ENCODE data around the gene DDX27. TPM values are rescaled to one million over a fixed set of nuclear protein-coding genes. Genes with fewer than 3 reads are reported as not detected.

Gene DDX27
- total RNA-seq, 4 donors from 2014 or later, result 22.3 to 32.5 (median 29.8) TPM

GRCh38 chr20:49285233-49285668, 66.0 kb downstream of the DDX27 start:
- Histone ChIP-seq H3K36me3 (peaks cover 21 to 100% of the 10 kb centered on the region in 2 donors), H3K27me3 (no peaks in the 10 kb centered on the region), H3K4me1 (peaks cover 0 to 48% (median 10%) of the 10 kb centered on the region in 3 donors), H3K4me3 (no peak overlapping the region), H3K9me3 (peaks cover 0 to 56% (median 0%) of the 10 kb centered on the region in 3 donors), H3K27ac (no peak overlapping the region)
- no peak for ATAC-seq
- WGBS, 2 donors (ENCODE audit: low coverage in 1 of 2), result 57 to 100% methylated on average over 1 of the region's 1 CpG
- no peak for TF ChIP-seq POLR2AphosphoS5 (IDR thresholded peaks at IDR 0.05)
- TF ChIP-seq EP300 (IDR thresholded peaks at IDR 0.05), result no peak
- TF ChIP-seq POLR2A (IDR thresholded peaks at IDR 0.05), result no peak
- TF ChIP-seq, protein P1, sequence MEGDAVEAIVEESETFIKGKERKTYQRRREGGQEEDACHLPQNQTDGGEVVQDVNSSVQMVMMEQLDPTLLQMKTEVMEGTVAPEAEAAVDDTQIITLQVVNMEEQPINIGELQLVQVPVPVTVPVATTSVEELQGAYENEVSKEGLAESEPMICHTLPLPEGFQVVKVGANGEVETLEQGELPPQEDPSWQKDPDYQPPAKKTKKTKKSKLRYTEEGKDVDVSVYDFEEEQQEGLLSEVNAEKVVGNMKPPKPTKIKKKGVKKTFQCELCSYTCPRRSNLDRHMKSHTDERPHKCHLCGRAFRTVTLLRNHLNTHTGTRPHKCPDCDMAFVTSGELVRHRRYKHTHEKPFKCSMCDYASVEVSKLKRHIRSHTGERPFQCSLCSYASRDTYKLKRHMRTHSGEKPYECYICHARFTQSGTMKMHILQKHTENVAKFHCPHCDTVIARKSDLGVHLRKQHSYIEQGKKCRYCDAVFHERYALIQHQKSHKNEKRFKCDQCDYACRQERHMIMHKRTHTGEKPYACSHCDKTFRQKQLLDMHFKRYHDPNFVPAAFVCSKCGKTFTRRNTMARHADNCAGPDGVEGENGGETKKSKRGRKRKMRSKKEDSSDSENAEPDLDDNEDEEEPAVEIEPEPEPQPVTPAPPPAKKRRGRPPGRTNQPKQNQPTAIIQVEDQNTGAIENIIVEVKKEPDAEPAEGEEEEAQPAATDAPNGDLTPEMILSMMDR (IDR thresholded peaks at IDR 0.05), result no peak

DNA sequence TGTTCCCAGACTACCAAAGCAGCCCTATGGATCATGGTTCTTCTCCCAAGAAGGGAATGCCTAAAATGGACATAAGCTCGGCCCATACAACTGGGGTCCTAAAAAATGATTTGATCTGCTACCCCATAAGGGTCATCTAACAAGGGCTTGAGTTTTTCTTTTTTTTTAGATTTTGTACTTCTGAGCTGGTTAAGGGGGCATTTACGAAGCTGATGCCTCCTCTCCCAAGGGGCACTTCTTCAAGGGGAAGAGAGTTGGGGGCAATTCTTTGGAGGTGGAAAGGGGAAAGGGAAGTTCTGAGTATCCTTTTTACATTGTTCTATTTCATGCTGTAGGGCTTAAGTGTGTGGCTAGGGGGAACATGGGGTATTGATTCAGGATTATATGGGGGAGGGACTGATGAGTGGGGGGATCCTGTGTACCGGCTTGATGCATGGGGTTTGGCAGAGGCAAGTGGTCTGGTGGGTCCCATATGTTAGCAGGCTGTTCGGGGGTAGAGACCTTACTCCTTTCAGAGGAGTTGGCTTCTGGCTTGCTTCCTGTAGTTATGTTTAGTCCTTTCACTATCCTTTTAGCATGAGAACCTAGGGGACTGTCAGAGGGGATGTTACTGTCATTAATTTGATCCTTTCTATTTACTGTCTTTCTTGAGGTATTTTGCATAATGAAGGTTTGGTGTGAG, 66.7 kb downstream of the DDX27 start:
- no peaks in the 10 kb centered on the region for H3K27me3 ChIP-seq
- peaks cover 0 to 52% (median 0%) of the 10 kb centered on the region in 3 donors for H3K9me3 ChIP-seq
- TF ChIP-seq POLR2A (IDR thresholded peaks at IDR 0.05), result no peak
- no peak for TF ChIP-seq POLR2AphosphoS5 (IDR thresholded peaks at IDR 0.05)
- no peak for TF ChIP-seq EP300 (IDR thresholded peaks at IDR 0.05)
- TF ChIP-seq, protein P1 (IDR thresholded peaks at IDR 0.05), result no peak
- 86 to 100% methylated on average over 1 to 2 of the region's 4 CpGs for WGBS, 2 donors (ENCODE audit: low coverage in 1 of 2)
- H3K27ac ChIP-seq, result no peak overlapping the region
- H3K4me1 ChIP-seq, result peaks cover 0 to 41% (median 6%) of the 10 kb centered on the region in 3 donors
- peaks cover 17 to 100% of the 10 kb centered on the region in 2 donors for H3K36me3 ChIP-seq
- no peak overlapping the region for H3K4me3 ChIP-seq
- no peak for ATAC-seq

DNA sequence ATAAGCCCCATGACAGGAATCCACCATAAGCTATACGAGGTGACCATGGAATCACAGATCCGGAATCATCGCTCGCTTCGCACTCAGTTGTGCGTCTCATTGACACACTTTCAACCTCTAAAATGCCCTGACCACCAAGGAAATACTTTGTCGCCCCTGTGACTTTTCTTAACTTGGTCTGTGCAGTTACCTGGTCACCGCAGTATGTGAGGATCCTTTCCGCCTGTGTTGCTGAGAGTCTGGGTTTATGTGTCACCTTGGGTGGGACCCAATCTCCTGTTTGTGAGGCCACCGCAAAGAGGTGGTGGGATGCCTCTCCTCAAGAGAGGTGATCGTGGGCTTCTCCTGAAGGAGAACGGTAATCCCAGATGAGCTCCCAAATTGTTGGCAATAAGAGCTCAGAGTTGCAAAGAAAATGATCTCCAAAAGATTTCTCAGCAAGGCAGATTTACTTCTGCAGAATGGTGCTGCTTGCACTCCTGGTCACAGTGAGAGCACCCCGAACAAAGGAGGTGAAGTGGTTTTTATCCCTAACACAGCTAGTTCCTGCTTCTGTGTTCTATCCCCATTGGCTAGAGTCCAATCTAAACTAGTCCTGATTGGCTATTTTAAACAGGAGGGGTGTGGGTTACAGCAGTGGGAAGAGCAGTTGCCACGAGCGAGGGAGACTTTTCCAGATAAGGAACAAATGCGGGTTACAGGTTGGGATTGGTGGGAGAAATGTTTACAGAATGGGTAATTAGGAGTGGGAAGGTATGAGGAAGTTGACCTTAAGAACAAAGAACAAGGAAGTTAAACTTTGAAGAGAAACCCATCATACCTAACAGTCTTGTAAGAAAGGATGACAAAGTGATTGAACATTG, 67.7 kb downstream of the DDX27 start:
- WGBS, 2 donors (ENCODE audit: low coverage in 1 of 2), result 88 to 93% methylated on average over 4 to 8 of the region's 16 CpGs
- TF ChIP-seq EP300 (IDR thresholded peaks at IDR 0.05), result no peak
- TF ChIP-seq POLR2AphosphoS5 (IDR thresholded peaks at IDR 0.05), result no peak
- TF ChIP-seq, protein P1 (IDR thresholded peaks at IDR 0.05), result no peak
- TF ChIP-seq POLR2A (IDR thresholded peaks at IDR 0.05), result no peak
- Histone ChIP-seq H3K27ac (no peak overlapping the region), H3K9me3 (peaks cover 0 to 46% (median 0%) of the 10 kb centered on the region in 3 donors), H3K4me1 (peaks cover 0 to 31% (median 4%) of the 10 kb centered on the region in 3 donors), H3K4me3 (no peak overlapping the region), H3K27me3 (no peaks in the 10 kb centered on the region), H3K36me3 (peaks cover 14 to 100% of the 10 kb centered on the region in 2 donors)
- no peak for ATAC-seq

- Histone ChIP-seq H3K4me3 (no peak overlapping the region), H3K36me3 (peaks cover 14 to 100% of the 10 kb centered on the region in 2 donors), H3K27me3 (no peaks in the 10 kb centered on the region), H3K9me3 (peaks cover 0 to 43% (median 0%) of the 10 kb centered on the region in 3 donors), H3K4me1 (peaks cover 0 to 23% (median 4%) of the 10 kb centered on the region in 3 donors), H3K27ac (peak overlapping the region in 1 of 4 donors; percentile 31)
- ATAC-seq, result no peak
- no peak for TF ChIP-seq POLR2AphosphoS5 (IDR thresholded peaks at IDR 0.05)
- peak in 1 of 2 donors; percentile 8 for TF ChIP-seq POLR2A (IDR thresholded peaks at IDR 0.05)
Observed at GRCh38 chr20:49287555-49288249, 68.5 kb downstream of the DDX27 start.

DNA sequence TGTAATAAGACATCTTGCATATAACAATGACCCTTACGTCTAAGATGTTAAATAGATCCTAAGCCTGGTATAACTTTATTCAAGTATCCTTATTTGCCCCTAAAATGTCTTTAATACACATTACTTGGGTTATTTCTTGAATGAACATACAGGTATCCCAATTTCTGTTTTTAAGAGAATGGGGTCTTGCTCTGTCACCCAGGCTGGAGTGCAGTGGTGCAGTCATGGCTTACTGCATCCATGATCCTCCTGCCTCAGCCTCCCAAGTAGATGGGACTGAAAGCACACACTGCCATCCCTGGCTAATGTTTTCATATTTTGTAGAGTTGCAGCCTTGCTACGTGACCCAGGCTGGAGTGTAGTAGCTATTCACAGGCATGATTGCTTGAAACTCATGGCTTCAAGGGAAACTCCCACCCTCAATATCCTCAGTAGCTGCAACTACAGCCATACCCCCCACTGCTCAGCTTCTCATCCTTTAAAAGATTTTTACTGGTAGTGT, 69.1 kb downstream of the DDX27 start:
- no peak overlapping the region for H3K4me3 ChIP-seq
- H3K9me3 ChIP-seq, result peaks cover 0 to 40% (median 0%) of the 10 kb centered on the region in 3 donors
- H3K27ac ChIP-seq, result no peak overlapping the region
- peaks cover 0 to 17% (median 3%) of the 10 kb centered on the region in 3 donors for H3K4me1 ChIP-seq
- peaks cover 14 to 98% of the 10 kb centered on the region in 2 donors for H3K36me3 ChIP-seq
- WGBS, 2 donors (ENCODE audit: low coverage in 1 of 2), result 31 to 75% methylated on average over 1 to 2 of the region's 2 CpGs
- H3K27me3 ChIP-seq, result no peaks in the 10 kb centered on the region
- ATAC-seq, result no peak
- TF ChIP-seq POLR2AphosphoS5 (IDR thresholded peaks at IDR 0.05) (no peak), EP300 (IDR thresholded peaks at IDR 0.05) (no peak), POLR2A (IDR thresholded peaks at IDR 0.05) (no peak)
- TF ChIP-seq, protein P1 (IDR thresholded peaks at IDR 0.05), result no peak

All from gastroesophageal sphincter (tissue), 4 donors.